MM.1S (cell line): ENCODE data around the gene TMEM242.

Experiments
- DNase-seq: peaks from one replicate; pipeline ENCODE4 v3.0.0-alpha.2; 2015
- H2AFZ ChIP-seq: fragments of 300-600 bp; sonication (generic); 2 replicates; pipeline ENCODE4 v1.6.0; 2016; ENCODE audit warnings: antibody characterized with exemption, low read length
- H3F3A ChIP-seq: fragments of 300-600 bp; sonication (generic); 2 replicates; pipeline ENCODE4 v1.6.1; 2016; ENCODE audit warnings: mild to moderate bottlenecking, antibody characterized with exemption, low read length, moderate library complexity, mixed read lengths; ENCODE audit not compliant: insufficient read depth
- H3K27ac ChIP-seq: fragments of 300-600 bp; sonication (generic); 2 replicates; pipeline ENCODE4 v1.5.1; 2016; ENCODE audit warnings: mild to moderate bottlenecking, low read length
- H3K27me3 ChIP-seq: fragments of 300-600 bp; sonication (generic); replicated peaks from 2 replicates; pipeline ENCODE4 v1.6.0; 2016; ENCODE audit warnings: low read length; ENCODE audit not compliant: insufficient read depth
- H3K36me3 ChIP-seq: fragments of 300-600 bp; sonication (generic); replicated peaks from 2 replicates; pipeline ENCODE4 v1.6.1; 2016; ENCODE audit warnings: mild to moderate bottlenecking, low read length, mixed read lengths; ENCODE audit not compliant: insufficient read depth
- H3K4me1 ChIP-seq: fragments of 300-600 bp; sonication (generic); 2 replicates; pipeline ENCODE4 v1.6.1; 2016; ENCODE audit warnings: low read length, mixed read lengths
- H3K4me2 ChIP-seq: fragments of 300-600 bp; sonication (generic); 2 replicates; pipeline ENCODE4 v1.6.0; 2016; ENCODE audit warnings: low read depth, low read length
- H3K4me3 ChIP-seq: fragments of 300-600 bp; sonication (generic); 2 replicates; pipeline ENCODE4 v1.5.1; 2016; ENCODE audit warnings: low read length, mixed read lengths
- H3K79me2 ChIP-seq: fragments of 300-600 bp; sonication (generic); 2 replicates; pipeline ENCODE4 v1.6.1; 2016; ENCODE audit warnings: mixed run types, low read length, mixed read lengths
- H3K9ac ChIP-seq: fragments of 300-600 bp; sonication (generic); 2 replicates; pipeline ENCODE4 v1.6.1; 2016; ENCODE audit warnings: low read length, mixed read lengths
- H3K9me2 ChIP-seq: fragments of 300-600 bp; sonication (generic); replicated peaks from 2 replicates; pipeline ENCODE4 v1.6.1; 2016; ENCODE audit warnings: mild to moderate bottlenecking, low read length, mixed read lengths; ENCODE audit not compliant: insufficient read depth
- H3K9me3 ChIP-seq: fragments of 300-600 bp; sonication (generic); replicated peaks from 2 replicates; pipeline ENCODE4 v1.6.1; 2016; ENCODE audit warnings: mild to moderate bottlenecking, low read length, mixed read lengths; ENCODE audit not compliant: insufficient read depth
- H4K20me1 ChIP-seq: fragments of 300-600 bp; sonication (generic); 2 replicates; pipeline ENCODE4 v1.6.1; 2016; ENCODE audit warnings: mild to moderate bottlenecking, low read length, moderate library complexity, mixed read lengths; ENCODE audit not compliant: insufficient read depth
- EZH2 ChIP-seq: fragments of 300-600 bp; sonication (generic); optimal IDR thresholded peaks from 2 replicates; pipeline ENCODE3; 2017; ENCODE audit warnings: low read depth, mild to moderate bottlenecking, antibody characterized with exemption, low read length, mixed read lengths
- EZH2phosphoT487 ChIP-seq: fragments of 300-600 bp; sonication (generic); IDR thresholded peaks from 2 replicates; pipeline ENCODE4 v1.6.1; 2018; ENCODE audit warnings: antibody characterized with exemption, low read length
- TF ChIP-seq, protein P1 (sequence below): fragments of 300-600 bp; sonication (generic); IDR thresholded peaks from 2 replicates; pipeline ENCODE4 v1.5.1; 2016; ENCODE audit warnings: antibody characterized with exemption, low read length, mixed read lengths

The TMEM242 gene

DNA sequence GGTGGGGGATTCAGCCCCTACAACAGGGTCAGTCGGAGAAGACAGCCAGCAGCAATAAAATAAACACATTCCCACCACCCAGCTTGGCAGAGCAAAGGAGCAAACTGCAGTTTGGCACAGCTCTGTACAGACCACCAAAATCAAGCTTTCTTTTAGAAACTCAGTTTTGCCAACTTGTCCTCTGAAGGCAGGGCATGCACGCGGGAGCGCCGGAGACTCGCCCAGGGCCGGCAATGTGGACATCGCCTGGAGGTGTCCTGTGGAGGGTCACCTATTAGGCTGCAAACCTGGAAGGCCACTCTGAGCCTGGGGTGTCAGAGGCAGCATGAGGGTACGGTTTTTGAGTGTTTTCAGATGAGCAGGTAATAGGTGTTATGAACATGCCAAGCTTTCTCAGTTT lies 34.7 kb downstream of the TMEM242 start:
- no peak overlapping the region for H3K9ac ChIP-seq
- H4K20me1 ChIP-seq: no peaks in the 10 kb centered on the region
- no peaks in the 10 kb centered on the region for H3K9me3 ChIP-seq
- no peak overlapping the region for H2AFZ ChIP-seq
- no peak overlapping the region for H3K27ac ChIP-seq
- no peaks in the 10 kb centered on the region for H3K9me2 ChIP-seq
- H3K36me3 ChIP-seq: no peaks in the 10 kb centered on the region
- TF ChIP-seq EZH2: no peak
- no peaks in the 10 kb centered on the region for H3F3A ChIP-seq
- H3K79me2 ChIP-seq: no peaks in the 10 kb centered on the region
- H3K27me3 ChIP-seq: no peaks in the 10 kb centered on the region
- no peak overlapping the region for H3K4me3 ChIP-seq
- no peak overlapping the region for H3K4me2 ChIP-seq
- peaks cover 11% of the 10 kb centered on the region; the same call in 1 of the 2 replicates for H3K4me1 ChIP-seq
- no peak for DNase-seq

DNA sequence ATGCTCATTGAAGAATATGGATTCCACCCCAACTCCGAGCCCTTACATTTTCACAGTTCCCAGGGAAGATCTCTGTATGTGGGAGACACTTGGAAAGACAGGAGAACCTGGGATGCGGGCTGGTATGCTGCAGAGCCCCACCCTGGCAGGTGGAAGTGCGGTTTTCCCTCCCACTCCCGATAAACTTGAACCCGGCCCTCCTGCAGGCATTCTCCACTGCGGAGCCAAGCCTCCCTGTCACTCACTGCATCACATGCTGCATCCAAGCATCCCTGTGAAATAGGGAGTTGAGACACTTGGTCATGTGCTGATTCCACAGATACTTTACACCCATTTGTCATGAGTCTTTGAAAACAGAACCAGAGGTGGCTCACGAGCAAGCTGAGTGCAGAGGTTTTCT lies 35.4 kb downstream of the TMEM242 start:
- H3K27me3 ChIP-seq: no peaks in the 10 kb centered on the region
- no peak overlapping the region for H3K4me3 ChIP-seq
- no peaks in the 10 kb centered on the region for H3K9me2 ChIP-seq
- H2AFZ ChIP-seq: no peak overlapping the region
- H3K4me2 ChIP-seq: no peak overlapping the region
- peaks cover 11% of the 10 kb centered on the region; the same call in 1 of the 2 replicates for H3K4me1 ChIP-seq
- H3F3A ChIP-seq: no peaks in the 10 kb centered on the region
- no peak for DNase-seq
- no peak overlapping the region for H3K27ac ChIP-seq
- H4K20me1 ChIP-seq: no peaks in the 10 kb centered on the region
- H3K9me3 ChIP-seq: no peaks in the 10 kb centered on the region
- no peaks in the 10 kb centered on the region for H3K79me2 ChIP-seq
- no peaks in the 10 kb centered on the region for H3K36me3 ChIP-seq
- no peak overlapping the region for H3K9ac ChIP-seq
- TF ChIP-seq EZH2phosphoT487 (no peak), EZH2 (no peak)
- TF ChIP-seq, protein P1, sequence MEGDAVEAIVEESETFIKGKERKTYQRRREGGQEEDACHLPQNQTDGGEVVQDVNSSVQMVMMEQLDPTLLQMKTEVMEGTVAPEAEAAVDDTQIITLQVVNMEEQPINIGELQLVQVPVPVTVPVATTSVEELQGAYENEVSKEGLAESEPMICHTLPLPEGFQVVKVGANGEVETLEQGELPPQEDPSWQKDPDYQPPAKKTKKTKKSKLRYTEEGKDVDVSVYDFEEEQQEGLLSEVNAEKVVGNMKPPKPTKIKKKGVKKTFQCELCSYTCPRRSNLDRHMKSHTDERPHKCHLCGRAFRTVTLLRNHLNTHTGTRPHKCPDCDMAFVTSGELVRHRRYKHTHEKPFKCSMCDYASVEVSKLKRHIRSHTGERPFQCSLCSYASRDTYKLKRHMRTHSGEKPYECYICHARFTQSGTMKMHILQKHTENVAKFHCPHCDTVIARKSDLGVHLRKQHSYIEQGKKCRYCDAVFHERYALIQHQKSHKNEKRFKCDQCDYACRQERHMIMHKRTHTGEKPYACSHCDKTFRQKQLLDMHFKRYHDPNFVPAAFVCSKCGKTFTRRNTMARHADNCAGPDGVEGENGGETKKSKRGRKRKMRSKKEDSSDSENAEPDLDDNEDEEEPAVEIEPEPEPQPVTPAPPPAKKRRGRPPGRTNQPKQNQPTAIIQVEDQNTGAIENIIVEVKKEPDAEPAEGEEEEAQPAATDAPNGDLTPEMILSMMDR: no peak

DNA sequence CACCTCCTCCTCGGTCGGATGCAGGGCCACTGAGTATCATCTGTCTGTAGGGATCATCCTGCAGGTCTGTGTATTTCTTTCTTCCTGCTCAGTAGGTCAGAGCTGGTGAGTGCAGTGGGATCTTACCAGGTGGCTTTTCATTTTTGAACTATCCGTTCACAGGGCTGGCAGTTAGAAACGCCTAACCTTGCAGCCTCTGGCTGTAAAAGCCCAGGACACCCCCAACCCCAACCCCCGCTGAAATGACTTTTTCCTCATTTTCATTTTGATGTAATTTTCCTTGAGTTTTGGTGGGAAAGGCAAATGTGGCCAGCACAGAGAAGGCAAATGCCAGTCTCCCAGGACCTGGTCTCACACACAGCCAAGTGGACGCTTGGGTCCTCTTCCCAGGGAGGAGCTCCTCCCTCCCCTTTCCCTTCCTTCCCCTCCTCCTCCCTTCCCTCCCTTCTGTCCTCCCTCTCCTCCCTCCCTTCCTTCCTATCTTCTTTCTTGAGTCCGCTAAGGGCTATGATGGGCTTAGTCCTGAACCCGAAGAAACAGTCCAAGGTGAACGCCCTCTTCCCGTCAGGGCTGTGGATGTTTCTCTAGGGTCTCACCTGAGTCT lies 36.0 kb downstream of the TMEM242 start:
- H3K27ac ChIP-seq: no peak overlapping the region
- no peak overlapping the region for H3K9ac ChIP-seq
- no peak for DNase-seq
- H3F3A ChIP-seq: no peaks in the 10 kb centered on the region
- no peaks in the 10 kb centered on the region for H3K79me2 ChIP-seq
- TF ChIP-seq EZH2phosphoT487: no peak
- no peak for TF ChIP-seq EZH2
- TF ChIP-seq, protein P1: no peak
- H3K4me2 ChIP-seq: no peak overlapping the region
- no peaks in the 10 kb centered on the region for H4K20me1 ChIP-seq
- no peaks in the 10 kb centered on the region for H3K9me2 ChIP-seq
- H3K9me3 ChIP-seq: no peaks in the 10 kb centered on the region
- no peak overlapping the region for H2AFZ ChIP-seq
- peaks cover 6% of the 10 kb centered on the region; the same call in 1 of the 2 replicates for H3K4me1 ChIP-seq
- no peaks in the 10 kb centered on the region for H3K27me3 ChIP-seq
- H3K36me3 ChIP-seq: no peaks in the 10 kb centered on the region
- no peak overlapping the region for H3K4me3 ChIP-seq

DNA sequence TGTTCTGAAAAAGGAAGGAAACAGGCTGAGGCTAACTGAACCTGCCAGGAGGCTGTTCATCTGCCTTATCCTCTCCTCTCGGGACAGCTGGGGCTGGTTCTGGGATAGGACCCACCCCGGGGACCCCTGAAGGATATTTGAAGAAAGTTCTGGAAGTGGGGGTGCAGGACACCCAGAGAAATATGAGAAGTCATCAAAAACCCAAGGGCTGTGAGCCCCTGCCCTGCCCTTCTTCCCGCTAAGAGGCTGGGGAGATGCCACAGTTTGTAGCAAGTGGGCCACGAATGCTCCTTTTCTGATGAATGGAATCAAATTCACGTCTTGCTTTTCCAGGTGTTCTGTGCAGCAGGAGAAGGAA lies 37.9 kb downstream of the TMEM242 start:
- no peak for TF ChIP-seq EZH2phosphoT487
- TF ChIP-seq EZH2: no peak
- TF ChIP-seq, protein P1: no peak
- H3K9me2 ChIP-seq: no peaks in the 10 kb centered on the region
- H3K4me1 ChIP-seq: no peaks in the 10 kb centered on the region
- H3K27me3 ChIP-seq: no peaks in the 10 kb centered on the region
- H3K36me3 ChIP-seq: no peaks in the 10 kb centered on the region
- no peaks in the 10 kb centered on the region for H3K79me2 ChIP-seq
- H3K4me3 ChIP-seq: no peak overlapping the region
- no peak overlapping the region for H2AFZ ChIP-seq
- no peaks in the 10 kb centered on the region for H4K20me1 ChIP-seq
- H3K4me2 ChIP-seq: no peak overlapping the region
- no peak for DNase-seq
- H3K9me3 ChIP-seq: no peaks in the 10 kb centered on the region
- no peaks in the 10 kb centered on the region for H3F3A ChIP-seq
- H3K27ac ChIP-seq: no peak overlapping the region
- no peak overlapping the region for H3K9ac ChIP-seq
